PFSK-1 (cell line): ENCODE data around the gene CATSPER3.

Experiments
- REST ChIP-seq, 2 experiments: IDR thresholded peaks; 2 replicates each; pipeline versions ENCODE4 v1.6.1 to v1.8.0; 2011 to 2012; ENCODE audit warnings: low read depth in 2 of 2, low read length in 2 of 2, control low read depth in 1 of 2, inconsistent platforms in 1 of 2, mild to moderate bottlenecking in 1 of 2, moderate library complexity in 1 of 2; ENCODE audit not compliant: insufficient read depth in 1 of 2
- TAF1 ChIP-seq: IDR thresholded peaks from 2 replicates; pipeline ENCODE4 v1.6.1; 2012; ENCODE audit warnings: low read length, control low read depth, borderline replicate concordance; ENCODE audit not compliant: insufficient read depth

DNA sequence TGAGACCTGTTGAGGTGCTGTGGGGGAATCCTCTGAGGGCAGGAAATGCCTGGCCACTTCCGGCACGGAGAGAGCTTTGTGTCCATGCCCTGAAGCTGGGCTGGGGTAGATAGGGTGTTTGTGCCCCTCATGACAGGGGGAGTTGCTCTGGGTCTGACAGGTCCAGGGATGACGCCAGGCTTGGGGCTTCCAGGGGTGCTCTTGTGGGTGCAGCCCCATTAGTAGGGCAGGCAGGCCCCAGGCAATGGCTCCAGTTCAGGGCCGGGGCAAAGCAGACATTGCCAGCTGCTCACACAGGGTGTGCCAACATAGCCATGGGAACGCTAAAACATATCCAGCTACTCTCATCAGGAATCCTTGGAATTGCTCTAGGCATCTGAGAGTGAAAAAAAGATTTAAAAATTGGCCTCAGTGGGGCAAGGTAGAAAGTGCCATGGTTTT, 45.3 kb downstream of the CATSPER3 start:
- TF ChIP-seq TAF1 (no peak), REST (IDR thresholded peaks at IDR 0.05; ENCODE audit: insufficient read depth in 1 of 2, low read depth in 2 of 2, low read length in 2 of 2) (no peak)
